Left renal pelvis (tissue), 4 donors: ENCODE data around the gene IGFL4. TPM values are rescaled to one million over a fixed set of nuclear protein-coding genes. Genes with fewer than 3 reads are reported as not detected.
A peak's percentile ranks its signal among the peaks of the same experiment; 100 is the strongest.

ENCODE experiments used
- DNase-seq, 4 donors: peaks; one replicate each; pipeline ENCODE4 v3.0.0-alpha.2; 2013; ENCODE audit warnings: low read depth in 4 of 4, low spot score in 3 of 4
- polyA plus RNA-seq, 4 donors: library from polyadenylated mRNA; unstranded; fragments of 120-200 nt; gene quantifications; one replicate each; pipeline ENCODE4 v1.2.1, GENCODE V29; 2013; ENCODE audit not compliant: insufficient read length in 4 of 4

Gene IGFL4
- polyA plus RNA-seq, 4 donors: 0.16 to 1.1 (median 0.48) TPM

- DNase-seq: no peak
Measured at GRCh38 chr19:45998834-45999233, 42.0 kb downstream of the IGFL4 start.

- no peak for DNase-seq
Measured at GRCh38 chr19:45996933-45997332, 43.9 kb downstream of the IGFL4 start.

GRCh38 chr19:45995715-45996385 lies 45.0 kb downstream of the IGFL4 start:
- no peak for DNase-seq

- peak; percentile 98 to 100 (median 100) for DNase-seq
Measured at GRCh38 chr19:45994998-45995714, 45.6 kb downstream of the IGFL4 start, which contains the start of gene CCDC61. Gene CCDC61 (plus strand): TSS chr19:45995467. CDS start chr19:46003019, 7,552 bp downstream.

GRCh38 chr19:45994456-45994997 lies 46.3 kb downstream of the IGFL4 start:
- no peak for DNase-seq

GRCh38 chr19:45990113-45990728 lies 50.6 kb downstream of the IGFL4 start:
- DNase-seq: no peak

Other genes with a start within 250 kb of the IGFL4 start
- 10 to 100 TPM; 25.4 to 47.1 (median 33.7) TPM for gene DMWD, start 248.2 kb downstream of the IGFL4 start, polyA plus RNA-seq
- gene RSPH6A, start 225.7 kb downstream of the IGFL4 start, polyA plus RNA-seq: not detected
- 10 to 100 TPM; 43.0 to 81.4 (median 55.5) TPM for gene SYMPK, start 177.9 kb downstream of the IGFL4 start, polyA plus RNA-seq
- gene FOXA3, start 176.7 kb downstream of the IGFL4 start, polyA plus RNA-seq: under 1 TPM; 0.11 to 0.76 (median 0.31) TPM
- gene IRF2BP1, start 154.9 kb downstream of the IGFL4 start, polyA plus RNA-seq: 10 to 100 TPM; 16.4 to 28.2 (median 18.8) TPM
- 1 to 10 TPM; 3.5 to 7.6 (median 4.3) TPM for gene MYPOP, start 138.4 kb downstream of the IGFL4 start, polyA plus RNA-seq
- gene NANOS2, start 126.2 kb downstream of the IGFL4 start, polyA plus RNA-seq: not detected
- gene NOVA2, start 67.1 kb downstream of the IGFL4 start, polyA plus RNA-seq: 1 to 10 TPM; 2.8 to 4.8 (median 3.8) TPM
- gene CCDC61, start 45.5 kb downstream of the IGFL4 start, polyA plus RNA-seq: 10 to 100 TPM in 3 of 4 donors, 1 to 10 TPM in 1; 9.5 to 16.0 (median 11.4) TPM
- 1 to 10 TPM in 1 of 4 donors, under 1 TPM in 1, not detected in 2; 0.44 to 1.3 TPM for gene PGLYRP1, start 17.9 kb downstream of the IGFL4 start, polyA plus RNA-seq
- gene IGFL3, start 83.7 kb upstream of the IGFL4 start, polyA plus RNA-seq: not detected
- under 1 TPM in 1 of 4 donors, not detected in 3; 0.13 TPM for gene IGFL2, start 107.2 kb upstream of the IGFL4 start, polyA plus RNA-seq
- not detected for gene IGFL1, start 188.7 kb upstream of the IGFL4 start, polyA plus RNA-seq